ENCODE measurements around the gene SPTB. TPM values are rescaled to one million over a fixed set of nuclear protein-coding genes. Genes with fewer than 3 reads are reported as not detected.

The SPTB gene
- total and polyA plus RNA-seq, 8 donors = under 0.01 to 3.5 (median 0.55) TPM; not detected in 2

DNA sequence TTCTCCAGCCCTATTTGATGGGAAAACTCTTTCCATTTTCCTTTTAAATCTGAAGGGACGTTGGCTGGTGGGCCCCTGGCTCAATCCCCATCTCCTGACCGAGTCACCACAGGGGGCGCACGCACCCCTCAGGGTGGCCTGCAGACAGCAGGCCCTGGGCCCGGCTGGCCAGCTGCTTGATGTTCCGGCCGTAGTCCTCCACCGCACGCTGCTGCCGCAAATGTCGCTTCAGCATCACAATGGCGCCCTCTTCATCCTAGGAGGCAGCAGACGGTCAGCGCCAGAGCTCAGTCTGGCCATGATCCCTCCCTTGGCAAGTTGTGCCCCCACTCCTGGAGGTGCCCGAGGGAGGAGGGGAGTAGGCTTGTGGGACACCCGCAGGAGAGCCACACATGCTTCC lies 105.4 kb downstream of the SPTB start:
- H3K4me3 ChIP-seq = no peak overlapping the region
- no peak for DNase-seq
- no peaks in the 10 kb centered on the region for H3K36me3 ChIP-seq
- no peak for TF ChIP-seq POLR2A (IDR thresholded peaks at IDR 0.05)
- TF ChIP-seq POLR2AphosphoS5 (IDR thresholded peaks at IDR 0.05) = no peak
- TF ChIP-seq, protein P1, sequence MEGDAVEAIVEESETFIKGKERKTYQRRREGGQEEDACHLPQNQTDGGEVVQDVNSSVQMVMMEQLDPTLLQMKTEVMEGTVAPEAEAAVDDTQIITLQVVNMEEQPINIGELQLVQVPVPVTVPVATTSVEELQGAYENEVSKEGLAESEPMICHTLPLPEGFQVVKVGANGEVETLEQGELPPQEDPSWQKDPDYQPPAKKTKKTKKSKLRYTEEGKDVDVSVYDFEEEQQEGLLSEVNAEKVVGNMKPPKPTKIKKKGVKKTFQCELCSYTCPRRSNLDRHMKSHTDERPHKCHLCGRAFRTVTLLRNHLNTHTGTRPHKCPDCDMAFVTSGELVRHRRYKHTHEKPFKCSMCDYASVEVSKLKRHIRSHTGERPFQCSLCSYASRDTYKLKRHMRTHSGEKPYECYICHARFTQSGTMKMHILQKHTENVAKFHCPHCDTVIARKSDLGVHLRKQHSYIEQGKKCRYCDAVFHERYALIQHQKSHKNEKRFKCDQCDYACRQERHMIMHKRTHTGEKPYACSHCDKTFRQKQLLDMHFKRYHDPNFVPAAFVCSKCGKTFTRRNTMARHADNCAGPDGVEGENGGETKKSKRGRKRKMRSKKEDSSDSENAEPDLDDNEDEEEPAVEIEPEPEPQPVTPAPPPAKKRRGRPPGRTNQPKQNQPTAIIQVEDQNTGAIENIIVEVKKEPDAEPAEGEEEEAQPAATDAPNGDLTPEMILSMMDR (IDR thresholded peaks at IDR 0.05) = no peak
- TF ChIP-seq EP300 (IDR thresholded peaks at IDR 0.05) = no peak
- WGBS, 5 donors = 93 to 97% (median 95%) methylated on average over 16 of the region's 16 CpGs
- intact Hi-C loops (cut with DNase I; ENCODE audit: low total_unique reads) = no loop called here
- no peaks in the 10 kb centered on the region for H3K9me3 ChIP-seq
- H3K4me1 ChIP-seq = peaks cover 0 to 9% (median 0%) of the 10 kb centered on the region in 4 donors
- H3K27me3 ChIP-seq = no peaks in the 10 kb centered on the region
- H3K27ac ChIP-seq = no peak overlapping the region

DNA sequence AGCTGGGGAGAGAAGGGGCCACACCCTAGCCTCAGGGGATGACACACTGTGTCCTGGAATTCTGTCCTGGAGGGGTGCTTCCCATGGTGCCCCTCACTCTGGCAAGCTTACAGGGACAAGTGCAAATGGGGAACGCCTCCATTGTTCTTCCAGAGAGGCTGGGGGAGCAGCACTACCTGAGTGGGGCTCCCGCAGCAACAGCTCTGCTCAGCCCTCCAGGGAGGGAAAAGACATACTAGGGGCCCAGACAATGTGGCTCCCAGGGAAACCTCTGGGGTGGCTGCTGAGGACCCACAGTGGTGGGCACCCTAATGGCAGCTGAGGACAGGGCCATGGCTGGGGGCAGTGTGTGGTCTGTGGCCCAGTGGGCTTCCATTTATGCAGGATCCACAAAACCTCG lies 106.1 kb downstream of the SPTB start:
- no peak overlapping the region for H3K27ac ChIP-seq
- H3K36me3 ChIP-seq = no peaks in the 10 kb centered on the region
- TF ChIP-seq, protein P1 (IDR thresholded peaks at IDR 0.05) = no peak
- no peak for TF ChIP-seq POLR2A (IDR thresholded peaks at IDR 0.05)
- TF ChIP-seq EP300 (IDR thresholded peaks at IDR 0.05) = no peak
- TF ChIP-seq POLR2AphosphoS5 (IDR thresholded peaks at IDR 0.05) = no peak
- intact Hi-C loops (cut with DNase I; ENCODE audit: low total_unique reads) = no loop called here
- H3K27me3 ChIP-seq = no peaks in the 10 kb centered on the region
- 86 to 100% (median 94%) methylated on average over 3 of the region's 3 CpGs for WGBS, 5 donors
- no peaks in the 10 kb centered on the region for H3K9me3 ChIP-seq
- H3K4me1 ChIP-seq = peaks cover 0 to 9% (median 0%) of the 10 kb centered on the region in 4 donors
- DNase-seq = no peak
- H3K4me3 ChIP-seq = no peak overlapping the region

GRCh38 chr14:64773046-64773445 lies 106.7 kb downstream of the SPTB start:
- Histone ChIP-seq H3K4me3 (no peak overlapping the region), H3K9me3 (no peaks in the 10 kb centered on the region), H3K4me1 (peaks cover 0 to 6% (median 0%) of the 10 kb centered on the region in 4 donors), H3K27me3 (no peaks in the 10 kb centered on the region), H3K36me3 (no peaks in the 10 kb centered on the region), H3K27ac (no peak overlapping the region)
- DNase-seq = no peak
- 90 to 97% (median 93%) methylated on average over 17 to 18 of the region's 18 CpGs for WGBS, 5 donors
- intact Hi-C loops (cut with DNase I; ENCODE audit: low total_unique reads) = no loop called here
- TF ChIP-seq POLR2A (IDR thresholded peaks at IDR 0.05) (no peak), POLR2AphosphoS5 (IDR thresholded peaks at IDR 0.05) (no peak), EP300 (IDR thresholded peaks at IDR 0.05) (no peak)
- TF ChIP-seq, protein P1 (IDR thresholded peaks at IDR 0.05) = no peak

DNA sequence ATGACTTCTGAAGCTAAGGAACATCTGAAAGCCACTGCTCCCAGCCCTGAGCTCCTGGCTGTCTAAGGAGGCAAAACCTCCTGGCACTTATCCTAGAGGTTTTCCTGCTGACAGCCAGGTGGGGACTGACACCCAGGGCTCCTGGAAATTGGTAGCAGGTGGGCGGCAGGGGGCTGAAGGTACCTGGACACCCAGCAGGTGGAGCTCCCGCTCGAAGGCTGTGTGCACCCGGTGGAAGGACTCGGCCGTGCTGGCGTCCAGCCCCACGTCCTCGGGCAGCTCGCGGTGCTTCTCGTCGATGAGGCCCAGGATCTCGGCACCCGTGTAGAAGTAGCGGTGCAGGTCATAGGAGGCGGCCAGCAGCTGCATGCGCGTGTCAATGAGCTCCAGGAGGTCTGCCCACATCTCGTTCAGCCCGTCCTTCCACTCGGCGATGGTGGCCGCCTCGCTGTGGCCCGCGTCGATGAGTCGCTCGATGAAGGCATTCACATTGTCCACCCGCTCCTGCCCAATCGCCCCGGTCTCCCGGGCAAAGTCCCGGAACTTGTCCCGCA lies 107.2 kb downstream of the SPTB start:
- TF ChIP-seq POLR2A (IDR thresholded peaks at IDR 0.05) = no peak
- TF ChIP-seq POLR2AphosphoS5 (IDR thresholded peaks at IDR 0.05) = no peak
- TF ChIP-seq, protein P1 (IDR thresholded peaks at IDR 0.05) = no peak
- TF ChIP-seq EP300 (IDR thresholded peaks at IDR 0.05) = no peak
- H3K36me3 ChIP-seq = no peaks in the 10 kb centered on the region
- intact Hi-C loops (cut with DNase I; ENCODE audit: low total_unique reads) = no loop called here
- no peaks in the 10 kb centered on the region for H3K27me3 ChIP-seq
- no peak overlapping the region for H3K4me3 ChIP-seq
- no peak overlapping the region for H3K27ac ChIP-seq
- no peak for DNase-seq
- WGBS, 5 donors = 90 to 97% (median 95%) methylated on average over 23 to 36 of the region's 36 CpGs
- peaks cover 0 to under 1% (median 0%) of the 10 kb centered on the region in 4 donors for H3K4me1 ChIP-seq
- H3K9me3 ChIP-seq = no peaks in the 10 kb centered on the region
